ENCODE data around the gene ITPKB. TPM values are rescaled to one million over a fixed set of nuclear protein-coding genes. Genes with fewer than 3 reads are reported as not detected.
A peak's percentile ranks its signal among the peaks of the same experiment; 100 is the strongest.
"Not testable (repeated sequence)": the region's sequence is repeated elsewhere in the genome, so short reads cannot be mapped to it uniquely, and the experiment has no call there.

ITPKB gene
- polyA plus RNA-seq (2013, experiment 1 of 2; ENCODE audit: insufficient read length), result 2.9 TPM
- 3.6 TPM for polyA plus RNA-seq (2013, experiment 2 of 2; ENCODE audit: insufficient read length)

GRCh38 chr1:226738995-226739695, at the start of gene ITPKB:
TSS of gene ITPKB (minus strand) at chr1:226739282. CDS start at chr1:226737458, 1,824 bp downstream.
- peak; percentile 62 for DNase-seq

- DNase-seq, result no peak
These were observed 48.6 kb upstream of the ITPKB start for GRCh38 chr1:226787638-226788037.

GRCh38 chr1:226787071-226787470, 48.0 kb upstream of the ITPKB start:
- DNase-seq, result no peak

GRCh38 chr1:226786550-226786949, 47.5 kb upstream of the ITPKB start:
- no peak for DNase-seq

GRCh38 chr1:226785805-226786204, 46.7 kb upstream of the ITPKB start:
- DNase-seq, result no peak

GRCh38 chr1:226784081-226785049, 45.3 kb upstream of the ITPKB start:
- DNase-seq, result peak; percentile 5

GRCh38 chr1:226782845-226783601, 43.9 kb upstream of the ITPKB start:
- DNase-seq, result no peak

GRCh38 chr1:226781937-226782609, 43.0 kb upstream of the ITPKB start:
- peak; percentile 3 for DNase-seq

GRCh38 chr1:226779561-226779960, 40.5 kb upstream of the ITPKB start:
- DNase-seq, result no peak

- DNase-seq, result peak; percentile 82
These were observed 39.6 kb upstream of the ITPKB start for GRCh38 chr1:226778657-226779058.

GRCh38 chr1:226776975-226777374, 37.9 kb upstream of the ITPKB start:
- no peak for DNase-seq

- DNase-seq, result no peak
These were observed 37.0 kb upstream of the ITPKB start for GRCh38 chr1:226776066-226776465.

- DNase-seq, result no peak
These were observed 33.5 kb upstream of the ITPKB start for GRCh38 chr1:226772446-226773139.

- DNase-seq, result not testable (repeated sequence)
These were observed 28.1 kb upstream of the ITPKB start for GRCh38 chr1:226767170-226767569.

- no peak for DNase-seq
These were observed 27.5 kb upstream of the ITPKB start for GRCh38 chr1:226766565-226766964.

- no peak for DNase-seq
These were observed 25.5 kb upstream of the ITPKB start for GRCh38 chr1:226764533-226764932.

- DNase-seq, result peak; percentile 82
These were observed 24.8 kb upstream of the ITPKB start for GRCh38 chr1:226763905-226764264.

- no peak for DNase-seq
These were observed 24.2 kb upstream of the ITPKB start for GRCh38 chr1:226762988-226763904.

- DNase-seq, result no peak
These were observed 23.0 kb upstream of the ITPKB start for GRCh38 chr1:226762055-226762454.

GRCh38 chr1:226761322-226761721, 22.2 kb upstream of the ITPKB start:
- no peak for DNase-seq
